AG04449 (cell line): ENCODE results near the gene CASP3.

Source experiments
- CTCF ChIA-PET: fragments of 350-600 bp; formaldehyde crosslinking; extraction: SDS; loops from one replicate; lab custom pipeline; 2021; ENCODE audit warnings: antibody characterized with exemption; lab: Yijun Ruan, JAX
- POLR2A ChIA-PET: fragments of 400-600, 350-600 bp; formaldehyde crosslinking; extraction: SDS; loops from one replicate; lab custom pipeline; 2020; ENCODE audit warnings: antibody characterized with exemption, inconsistent platforms; lab: Yijun Ruan, JAX
- DNase-seq: peaks from one replicate; pipeline ENCODE4 v3.0.0-alpha.2; 2010; ENCODE audit warnings: low read depth, low spot score
- H3K4me3 ChIP-seq: 2 replicates; pipeline ENCODE4 v1.5.1; 2011; ENCODE audit warnings: low read depth, mild to moderate bottlenecking, control low read depth, low read length
- CTCF ChIP-seq: IDR thresholded peaks from one replicate; pipeline ENCODE4 v1.5.1; 2011; ENCODE audit warnings: mild to moderate bottlenecking, moderate library complexity, low read length, control low read depth, inconsistent platforms; ENCODE audit not compliant: insufficient read depth; ENCODE audit errors: missing control alignments

Gene CASP3

GRCh38 chr4:184689681-184690080 is 40.4 kb upstream of the CASP3 start:
- DNase-seq: no peak
- H3K4me3 ChIP-seq: no peak overlapping the region
- no peak for TF ChIP-seq CTCF
- CTCF ChIA-PET: interaction anchor here (1.5 kb wide), 1 partner anchor 56 kb away, joined by 5 read pairs; no protein-coding TSS in a partner anchor
- POLR2A ChIA-PET: no interaction called here

GRCh38 chr4:184688447-184688846 is 39.2 kb upstream of the CASP3 start:
- ChIA-PET POLR2A (no interaction called here), CTCF (no interaction called here)
- DNase-seq: peak; percentile 76
- no peak for TF ChIP-seq CTCF
- H3K4me3 ChIP-seq: no peak overlapping the region

- H3K4me3 ChIP-seq: no peak overlapping the region
- no peak for DNase-seq
- ChIA-PET POLR2A (no interaction called here), CTCF (interaction anchor here (0.6 to 2.0 kb wide), 2 partner anchors 9 to 26 kb away, joined by 3 to 6 read pairs; no protein-coding TSS in a partner anchor)
- TF ChIP-seq CTCF: no peak
These were observed 38.8 kb upstream of the CASP3 start for GRCh38 chr4:184688005-184688404.

GRCh38 chr4:184684491-184685189 is 35.4 kb upstream of the CASP3 start:
- POLR2A ChIA-PET: interaction anchor here (1.1 kb wide), 1 partner anchor 9 kb away, joined by 3 read pairs; no protein-coding TSS in a partner anchor
- no peak for TF ChIP-seq CTCF
- CTCF ChIA-PET: no interaction called here
- no peak for DNase-seq
- no peak overlapping the region for H3K4me3 ChIP-seq

GRCh38 chr4:184681916-184682315 is 32.7 kb upstream of the CASP3 start:
- no peak for DNase-seq
- H3K4me3 ChIP-seq: no peak overlapping the region
- ChIA-PET POLR2A (no interaction called here), CTCF (no interaction called here)
- no peak for TF ChIP-seq CTCF

- no peak overlapping the region for H3K4me3 ChIP-seq
- DNase-seq: no peak
- POLR2A ChIA-PET: no interaction called here
- CTCF ChIA-PET: no interaction called here
- no peak for TF ChIP-seq CTCF
These were observed 31.5 kb upstream of the CASP3 start for GRCh38 chr4:184680698-184681097.
